K562 (cell line): Measurements from ENCODE around the gene RNF152. TPM values are rescaled to one million over a fixed set of nuclear protein-coding genes. Genes with fewer than 3 reads are reported as not detected.

Experiments used
- ATAC-seq: fragments of 200-7000 bp; cut with Tn5 transposase; 3 replicates; pipeline ENCODE4 v1.9.1; 2020; ENCODE audit warnings: moderate library complexity
- BruUV-seq: library from RNA; stranded (reverse); fragments of 400-500 nt; replicated peaks from 2 replicates; lab custom pipeline; 2021; lab: Mats Ljungman, UMichigan
- CTCF ChIA-PET: fragments of 300-600 bp; formaldehyde crosslinking; extraction: SDS; loops from one replicate; lab custom pipeline; 2021; ENCODE audit warnings: low intra/inter-chr PET ratio; lab: Yijun Ruan, JAX
- POLR2A ChIA-PET: fragments of 300-600, 350-650 bp; sonication (Branson Sonifier 250); formaldehyde crosslinking; extraction: SDS; loops from one replicate; lab custom pipeline; 2021; ENCODE audit warnings: antibody characterized with exemption, inconsistent platforms; lab: Yijun Ruan, JAX
- DNase-seq, 4 experiments: peaks; one replicate each; pipeline versions ENCODE4 v3.0.0 to v3.0.0-alpha.2; 2011 to 2018; ENCODE audit warnings: low spot score in 3 of 4, mixed read lengths in 3 of 4; ENCODE audit errors: extremely low read depth in 1 of 4
- FAIRE-seq: peaks from 2 replicates; lab custom pipeline; 2011; peaks lifted over from hg19 to GRCh38; lab: Jason Lieb, UNC
- H2AFZ ChIP-seq: 2 replicates; pipeline ENCODE4 v1.6.0; 2011; ENCODE audit warnings: low read depth, low read length, control low read depth, inconsistent platforms
- H3K27ac ChIP-seq: fragments of 200-600 bp; 3 replicates; pipeline ENCODE4 v1.8.0; 2011; ENCODE audit warnings: low read depth, mild to moderate bottlenecking, control low read depth, inconsistent platforms, low read length, moderate library complexity, mixed read lengths; ENCODE audit errors: extremely low read depth
- H3K27me3 ChIP-seq, 2 experiments: fragments of 300-600 bp in 1 of 2; 2 replicates in 1 of 2; 3 replicates in 1 of 2; pipeline versions ENCODE4 v1.6.0 to v1.8.0; 2011; ENCODE audit warnings: inconsistent platforms in 2 of 2, low read length in 2 of 2, mild to moderate bottlenecking in 1 of 2, mixed read lengths in 1 of 2, moderate library complexity in 1 of 2; ENCODE audit not compliant: control insufficient read depth in 2 of 2, insufficient read depth in 2 of 2
- H3K36me3 ChIP-seq: fragments of 300-600 bp; 3 replicates; pipeline ENCODE4 v1.8.0; 2011; ENCODE audit warnings: mild to moderate bottlenecking, low read length, inconsistent platforms; ENCODE audit not compliant: control insufficient read depth, insufficient read depth
- H3K4me1 ChIP-seq, 2 experiments: fragments of 200-600 bp in 1 of 2; replicated peaks in 1 of 2; 2 replicates in 1 of 2; 3 replicates in 1 of 2; pipeline versions ENCODE4 v1.5.1 to v1.8.0; 2011; ENCODE audit warnings: inconsistent platforms in 2 of 2, low read length in 2 of 2, mild to moderate bottlenecking in 1 of 2, mixed read lengths in 1 of 2, moderate library complexity in 1 of 2; ENCODE audit not compliant: control insufficient read depth in 2 of 2, insufficient read depth in 2 of 2
- H3K4me2 ChIP-seq: 2 replicates; pipeline ENCODE4 v1.6.1; 2011; ENCODE audit warnings: low read length, control low read depth, inconsistent platforms, mixed read lengths; ENCODE audit not compliant: insufficient read depth
- H3K4me3 ChIP-seq: fragments of 200-600 bp; sonication (generic), shearing (Covaris generic); 2 replicates; pipeline ENCODE4 v1.5.1; 2016; ENCODE audit warnings: control low read depth, inconsistent platforms
- H3K79me2 ChIP-seq: fragments of 200-600 bp; 3 replicates; pipeline ENCODE4 v1.8.0; 2011; ENCODE audit warnings: low read length, inconsistent platforms; ENCODE audit not compliant: control insufficient read depth, insufficient read depth
- H3K9ac ChIP-seq, 2 experiments: 2 replicates each; pipeline versions ENCODE4 v1.6.0 to v1.6.1; 2011; ENCODE audit warnings: low read depth in 2 of 2, low read length in 2 of 2, control low read depth in 1 of 2, inconsistent platforms in 1 of 2, mild to moderate bottlenecking in 1 of 2, mixed read lengths in 1 of 2; ENCODE audit not compliant: insufficient read depth in 1 of 2
- H3K9me1 ChIP-seq: one replicate; pipeline ENCODE4 v1.6.0; 2011; ENCODE audit warnings: inconsistent platforms, mild to moderate bottlenecking, low read length, moderate library complexity; ENCODE audit not compliant: control insufficient read depth, insufficient read depth
- H3K9me3 ChIP-seq: replicated peaks from 2 replicates; pipeline ENCODE4 v1.5.1; 2011; ENCODE audit warnings: low read depth, low read length, inconsistent platforms; ENCODE audit not compliant: control insufficient read depth, insufficient read depth
- H4K20me1 ChIP-seq: replicated peaks from 2 replicates; pipeline ENCODE4 v1.6.1; 2011; ENCODE audit warnings: low read length, inconsistent platforms, mixed read lengths; ENCODE audit not compliant: control insufficient read depth, insufficient read depth
- CGGBP1 ChIP-seq: fragments of 250-450 bp; sonication (Bioruptor Pico); IDR thresholded peaks from 2 replicates; pipeline ENCODE4 v1.9.0; 2021; ENCODE audit warnings: mild to moderate bottlenecking
- E2F6 ChIP-seq, 2 experiments: IDR thresholded peaks; 2 replicates each; pipeline ENCODE4 v1.6.1; 2011; ENCODE audit warnings: borderline replicate concordance in 1 of 2, control low read depth in 1 of 2, low read depth in 1 of 2, low read length in 1 of 2, mild to moderate bottlenecking in 1 of 2, mixed read lengths in 1 of 2, moderate library complexity in 1 of 2; ENCODE audit not compliant: insufficient read depth in 1 of 2, insufficient read length in 1 of 2, poor library complexity in 1 of 2, severe bottlenecking in 1 of 2; ENCODE audit errors: extremely low read depth in 1 of 2
- EGR1 ChIP-seq: fragments of 450-650 bp; conservative IDR thresholded peaks from 2 replicates; pipeline ENCODE4 v1.6.1; 2017; ENCODE audit warnings: mild to moderate bottlenecking
- ETV5 ChIP-seq: sonication (generic); formaldehyde crosslinking; IDR thresholded peaks from 2 replicates; pipeline ENCODE4 v1.4.0; 2020; ENCODE audit warnings: low read depth, mild to moderate bottlenecking, missing genetic modification reagents
- ETV6 ChIP-seq, 3 experiments: fragments of 150-350 bp in 1 of 3; sonication (generic) in 1 of 3; formaldehyde crosslinking in 1 of 3; IDR thresholded peaks; 2 replicates each; pipeline versions ENCODE4 v1.6.1 to v1.8.0; 2014 to 2022; ENCODE audit warnings: borderline replicate concordance in 2 of 3, low read depth in 2 of 3, antibody characterized with exemption in 1 of 3, low read length in 1 of 3, mild to moderate bottlenecking in 1 of 3, missing genetic modification reagents in 1 of 3
- MECOM ChIP-seq: fragments of 250-450 bp; sonication (Bioruptor Pico); IDR thresholded peaks from 2 replicates; pipeline ENCODE4 v1.8.0; 2022; ENCODE audit warnings: inconsistent platforms
- SNIP1 ChIP-seq: fragments of 450-650 bp; IDR thresholded peaks from 2 replicates; pipeline ENCODE4 v1.7.1; 2017; ENCODE audit warnings: low read depth, mild to moderate bottlenecking
- SP2 ChIP-seq: IDR thresholded peaks from 2 replicates; pipeline ENCODE4 v1.6.1; 2011; ENCODE audit warnings: mild to moderate bottlenecking, low read depth, low read length, moderate library complexity; ENCODE audit not compliant: poor library complexity, severe bottlenecking; ENCODE audit errors: extremely low read depth
- TFE3 ChIP-seq: fragments of 450-650 bp; formaldehyde crosslinking; IDR thresholded peaks from 2 replicates; pipeline ENCODE4 v1.4.0; 2020; ENCODE audit warnings: mild to moderate bottlenecking, mixed read lengths
- ZBTB11 ChIP-seq, 3 experiments: fragments of 200-800 bp in 1 of 3; fragments of 250-450 bp in 1 of 3; fragments of 450-650 bp in 1 of 3; sonication (Bioruptor Pico) in 1 of 3; sonication (Bioruptor generic) in 1 of 3; formaldehyde crosslinking in 1 of 3; IDR thresholded peaks; 2 replicates each; pipeline versions ENCODE4 v1.6.1 to v1.8.0; 2016 to 2022; ENCODE audit warnings: mild to moderate bottlenecking in 2 of 3, missing genetic modification characterization in 2 of 3, missing compliant biosample characterization in 1 of 3, moderate library complexity in 1 of 3
- ZNF175 ChIP-seq: fragments of 200-800 bp; sonication (Bioruptor generic); IDR thresholded peaks from 2 replicates; pipeline ENCODE4 v1.6.1; 2016; ENCODE audit warnings: low read depth, mild to moderate bottlenecking, missing genetic modification characterization, missing compliant biosample characterization
- ZNF354B ChIP-seq: fragments of 250-450 bp; sonication (Bioruptor Pico); IDR thresholded peaks from 2 replicates; pipeline ENCODE4 v1.4.0; 2020
- ZZZ3 ChIP-seq: fragments of 450-650 bp; IDR thresholded peaks from 2 replicates; pipeline ENCODE4 v1.6.1; 2016; ENCODE audit warnings: antibody characterized with exemption, mild to moderate bottlenecking, moderate library complexity
- WGBS: fragments of 100-300 bp; shearing (Covaris generic); methylation state at CpG from one replicate; pipeline ENCODE4 v1.1.6; 2016; ENCODE audit warnings: low coverage, mixed read lengths; ENCODE audit not compliant: insufficient coverage; ENCODE audit errors: missing lambda C conversion rate; 5-methylcytosine and 5-hydroxymethylcytosine counted together
- in situ Hi-C: fragments of 300-500 bp; cut with MboI; formaldehyde crosslinking; loops from 4 replicates; pipeline ENCODE4 v1.15.0; 2018; ENCODE audit warnings: inconsistent platforms, mixed read lengths
- intact Hi-C: fragments of 100-400 bp; cut with micrococcal nuclease; formaldehyde crosslinking; loops from 2 replicates; pipeline ENCODE4 v1.14.2; 2022
- polyA plus RNA-seq, 8 experiments: library from polyadenylated mRNA; depleted of rRNA in 4 of 8; stranded (reverse) in 5 of 8; unstranded in 3 of 8; fragments of >200 nt; fragmentation: Nextera tagmentation in 2 of 8; fragmentation: Illumina TruSeq in 1 of 8; extraction: Ambion mirVana in 2 of 8; extraction: Trizol in 1 of 8; gene quantifications; 2 replicates each; pipeline versions ENCODE4 v1.2.1 to v1.2.3, GENCODE V29; 2011 to 2014; ENCODE audit warnings: inconsistent platforms in 1 of 8, missing spikeins in 1 of 8
- total RNA-seq, 7 experiments: library from RNA; depleted of rRNA in 6 of 7; stranded (reverse); fragments of >200 nt in 6 of 7; fragmentation: Illumina TruSeq in 2 of 7; extraction: Trizol in 2 of 7; gene quantifications; 2 replicates each; pipeline versions ENCODE4 v1.2.1 to v1.2.3, GENCODE V29; 2011 to 2021; ENCODE audit warnings: low replicate concordance in 1 of 7

RNF152 gene
- total and polyA plus RNA-seq, 9 of the 15 experiments (the other 6 are each of a cell fraction or from before 2014, with no cell fraction given), result 0.04 to 0.05 TPM; not detected in 7

- BruUV-seq, result no TSS peak
- no peaks in the 10 kb centered on the region for H4K20me1 ChIP-seq
- H3K9me3 ChIP-seq, result no peaks in the 10 kb centered on the region
- no peak overlapping the region for H3K4me3 ChIP-seq
- H3K79me2 ChIP-seq, result no peaks in the 10 kb centered on the region
- no peaks in the 10 kb centered on the region for H3K36me3 ChIP-seq
- DNase-seq (no peak), FAIRE-seq (no peak), ATAC-seq (no peak)
- ChIA-PET POLR2A (no interaction called here), CTCF (no interaction called here)
- no peak overlapping the region for H3K27ac ChIP-seq
- H3K9ac ChIP-seq, result no peak overlapping the region
- no peak overlapping the region for H3K4me2 ChIP-seq
- peaks cover 0 to 15% of the 10 kb centered on the region in 2 experiments; a peak in 2 of 5 replicates for H3K4me1 ChIP-seq
- in situ Hi-C loops (no loop called here), intact Hi-C loops (no loop called here)
- no peak overlapping the region for H2AFZ ChIP-seq
- no peaks in the 10 kb centered on the region for H3K9me1 ChIP-seq
- WGBS, result 0% methylated on average over 3 of the region's 4 CpGs
- H3K27me3 ChIP-seq, result peaks cover 0 to 11% of the 10 kb centered on the region in 2 experiments; a peak in 1 of 5 replicates
- no peak for TF ChIP-seq MECOM (CRISPR knock-in tag)
- no peak for TF ChIP-seq ZBTB11 (CRISPR knock-in tag; IDR thresholded peaks at IDR 0.05)
- no peak for TF ChIP-seq EGR1
- no peak for TF ChIP-seq ZNF354B (CRISPR knock-in tag)
- no peak for TF ChIP-seq ZNF175
- TF ChIP-seq ZZZ3, result no peak
- TF ChIP-seq ETV5, result no peak
- no peak for TF ChIP-seq E2F6 (IDR thresholded peaks at IDR 0.05; ENCODE audit: borderline replicate concordance in 1 of 2, extremely low read depth in 1 of 2, insufficient read depth in 1 of 2, insufficient read length in 1 of 2, low read depth in 1 of 2, low read length in 1 of 2, poor library complexity in 1 of 2, severe bottlenecking in 1 of 2)
- no peak for TF ChIP-seq SP2
- no peak for TF ChIP-seq ETV6 (IDR thresholded peaks at IDR 0.05; ENCODE audit: borderline replicate concordance in 1 of 2, low read depth in 2 of 2, low read length in 1 of 2)
- TF ChIP-seq ETV6 (CRISPR knock-in tag; IDR thresholded peaks at IDR 0.05; ENCODE audit: borderline replicate concordance), result no peak
- no peak for TF ChIP-seq CGGBP1
- no peak for TF ChIP-seq SNIP1
- no peak for TF ChIP-seq TFE3 (CRISPR knock-in tag)
Observed at GRCh38 chr18:61891894-61892293, 913 bp downstream of the RNF152 start.
